Ovary (tissue), 3 donors: ENCODE data around the gene KIF3B.

Experiments
- CTCF ChIP-seq, 3 donors: fragments of 450-650 bp in 2 of 3; fragments of 200-600 bp in 1 of 3; IDR thresholded peaks; one replicate each; pipeline versions ENCODE4 v1.5.1 to v1.8.0; 2016 to 2022; ENCODE audit warnings: antibody characterized with exemption in 3 of 3, mild to moderate bottlenecking in 1 of 3
- EP300 ChIP-seq: sonication (generic); formaldehyde crosslinking; IDR thresholded peaks from one replicate; pipeline ENCODE4 v1.6.1; 2017; ENCODE audit warnings: antibody characterized with exemption
- POLR2A ChIP-seq: fragments of 450-650 bp; IDR thresholded peaks from one replicate; pipeline ENCODE4 v1.6.1; 2017; ENCODE audit warnings: antibody characterized with exemption, mild to moderate bottlenecking, moderate library complexity
- donor health status: DM: no; HTN: no; CAD: no.

DNA sequence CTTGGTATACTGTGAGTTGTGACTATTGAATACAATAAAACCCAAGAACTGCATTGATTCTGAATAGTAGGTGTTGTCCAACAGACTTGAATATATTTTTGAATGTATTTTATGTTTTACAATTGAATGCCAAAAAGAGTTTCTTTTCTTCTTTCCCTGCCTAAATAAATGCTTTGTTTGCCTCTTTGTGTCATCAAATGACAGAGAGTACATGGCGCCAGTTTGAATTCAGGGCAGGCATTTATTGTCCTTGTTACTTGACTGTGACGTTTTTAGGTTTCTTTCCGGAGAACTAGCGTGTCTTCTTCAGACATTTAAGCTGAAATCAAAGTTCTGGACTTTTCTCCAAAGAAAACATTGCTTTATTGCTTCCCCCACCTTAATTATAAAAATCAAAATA lies 16.6 kb downstream of the KIF3B start:
- no peak for TF ChIP-seq CTCF (IDR thresholded peaks at IDR 0.05)
- no peak for TF ChIP-seq POLR2A
- TF ChIP-seq EP300: no peak
